Activated effector memory CD4-positive, alpha-beta T cell treated with Interleukin-2 at 50 U/mL for 16 hours (primary cell): ENCODE results near the gene TARDBP.
"Not testable (repeated sequence)": the region's sequence is repeated elsewhere in the genome, so short reads cannot be mapped to it uniquely, and the experiment has no call there.

Experiments
- DNase-seq: peaks from one replicate; pipeline ENCODE4 v3.0.0-alpha.2; 2020

The TARDBP gene

GRCh38 chr1:10996100-10996499 lies 16.4 kb upstream of the TARDBP start:
- DNase-seq = no peak

DNA sequence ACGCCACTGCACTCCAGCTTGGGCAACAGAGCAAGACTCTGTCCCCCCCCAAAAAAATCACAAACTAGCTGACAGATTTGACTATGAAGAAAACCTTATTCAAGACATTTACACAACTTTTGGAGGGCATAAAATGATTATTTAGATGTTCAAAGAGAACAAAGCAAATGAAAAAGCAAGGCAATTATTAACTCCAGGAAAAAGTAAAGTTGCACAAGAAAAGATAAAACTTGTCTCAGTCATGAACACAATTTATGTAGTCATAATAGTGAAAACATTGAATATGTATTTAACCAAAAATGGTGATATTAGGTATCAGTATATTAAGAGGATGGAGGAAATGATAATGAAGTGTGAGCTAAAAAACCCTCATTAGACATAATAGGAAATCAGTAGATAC lies 11.9 kb upstream of the TARDBP start:
- DNase-seq = no peak

DNA sequence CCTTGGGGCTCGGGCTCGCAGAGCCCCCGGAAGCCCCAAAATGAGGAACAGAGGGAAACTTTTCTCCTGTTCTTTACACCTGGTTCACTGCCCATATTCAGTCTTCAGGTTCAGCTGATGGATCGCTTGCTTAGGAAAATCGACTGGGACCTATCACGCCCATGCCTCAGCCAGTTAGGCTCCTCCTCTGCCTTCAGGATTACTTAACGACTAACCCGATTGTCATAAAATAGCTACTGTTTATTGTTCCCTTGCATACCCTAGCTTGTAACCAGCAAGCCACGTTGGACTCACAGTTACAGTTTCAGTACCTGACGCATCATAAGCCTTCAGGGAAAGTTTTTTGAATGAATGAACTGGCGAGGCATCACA lies 692 bp downstream of the TARDBP start:
- no peak for DNase-seq

GRCh38 chr1:11019358-11019757 lies 6.9 kb downstream of the TARDBP start:
- not testable (repeated sequence) for DNase-seq

GRCh38 chr1:11019971-11020370 lies 7.5 kb downstream of the TARDBP start:
- no peak for DNase-seq

DNA sequence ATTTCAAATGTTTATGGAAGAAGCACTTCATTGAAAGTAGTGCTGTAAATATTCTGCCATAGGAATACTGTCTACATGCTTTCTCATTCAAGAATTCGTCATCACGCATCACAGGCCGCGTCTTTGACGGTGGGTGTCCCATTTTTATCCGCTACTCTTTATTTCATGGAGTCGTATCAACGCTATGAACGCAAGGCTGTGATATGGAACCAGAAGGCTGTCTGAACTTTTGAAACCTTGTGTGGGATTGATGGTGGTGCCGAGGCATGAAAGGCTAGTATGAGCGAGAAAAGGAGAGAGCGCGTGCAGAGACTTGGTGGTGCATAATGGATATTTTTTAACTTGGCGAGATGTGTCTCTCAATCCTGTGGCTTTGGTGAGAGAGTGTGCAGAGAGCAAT lies 10.7 kb downstream of the TARDBP start:
- DNase-seq = no peak

DNA sequence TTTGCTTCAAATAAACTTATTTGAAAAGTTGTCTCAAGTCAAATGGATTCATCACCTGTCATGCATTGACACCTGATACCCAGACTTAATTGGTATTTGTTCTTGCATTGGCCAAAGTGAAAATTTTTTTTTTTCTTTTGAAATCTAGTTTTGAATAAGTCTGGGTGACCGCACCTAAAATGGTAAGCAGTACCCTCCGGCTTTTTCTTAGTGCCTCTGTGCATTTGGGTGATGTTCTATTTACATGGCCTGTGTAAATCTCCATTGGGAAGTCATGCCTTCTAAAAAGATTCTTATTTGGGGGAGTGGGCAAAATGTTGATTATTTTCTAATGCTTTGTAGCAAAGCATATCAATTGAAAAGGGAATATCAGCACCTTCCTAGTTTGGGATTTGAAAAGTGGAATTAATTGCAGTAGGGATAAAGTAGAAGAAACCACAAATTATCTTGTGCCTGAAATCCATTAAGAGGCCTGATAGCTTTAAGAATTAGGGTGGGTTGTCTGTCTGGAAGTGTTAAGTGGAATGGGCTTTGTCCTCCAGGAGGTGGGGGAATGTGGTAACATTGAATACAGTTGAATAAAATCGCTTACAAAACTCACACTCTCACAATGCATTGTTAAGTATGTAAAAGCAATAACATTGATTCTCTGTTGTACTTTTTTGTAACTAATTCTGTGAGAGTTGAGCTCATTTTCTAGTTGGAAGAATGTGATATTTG lies 11.9 kb downstream of the TARDBP start:
- DNase-seq = no peak

- DNase-seq = no peak
Measured at GRCh38 chr1:11024874-11025203, 12.4 kb downstream of the TARDBP start.

- DNase-seq = no peak
Measured at GRCh38 chr1:11025618-11026017, 13.2 kb downstream of the TARDBP start.

GRCh38 chr1:11026052-11026451 lies 13.6 kb downstream of the TARDBP start:
- DNase-seq = no peak

GRCh38 chr1:11026903-11027302 lies 14.4 kb downstream of the TARDBP start:
- no peak for DNase-seq

GRCh38 chr1:11027316-11027715 lies 14.9 kb downstream of the TARDBP start:
- no peak for DNase-seq

DNA sequence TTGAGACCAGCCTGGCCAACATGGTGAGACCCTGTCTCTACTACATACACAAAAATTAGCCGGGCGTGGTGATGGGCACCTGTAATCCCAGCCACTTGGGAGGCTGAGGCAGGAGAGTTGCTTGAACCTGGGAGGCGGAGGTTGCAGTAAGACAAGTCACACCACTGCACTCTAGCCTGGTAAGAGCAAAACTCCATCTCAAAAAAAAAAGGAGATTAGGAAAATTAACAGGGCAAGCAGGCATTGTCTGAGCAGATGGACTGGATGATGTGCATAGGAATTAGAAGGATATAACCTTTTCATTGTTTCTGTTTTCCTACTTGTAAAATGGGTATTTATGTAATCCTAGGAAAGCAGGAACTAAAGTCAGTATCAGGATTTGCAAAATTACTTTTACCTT lies 15.6 kb downstream of the TARDBP start:
- no peak for DNase-seq

DNA sequence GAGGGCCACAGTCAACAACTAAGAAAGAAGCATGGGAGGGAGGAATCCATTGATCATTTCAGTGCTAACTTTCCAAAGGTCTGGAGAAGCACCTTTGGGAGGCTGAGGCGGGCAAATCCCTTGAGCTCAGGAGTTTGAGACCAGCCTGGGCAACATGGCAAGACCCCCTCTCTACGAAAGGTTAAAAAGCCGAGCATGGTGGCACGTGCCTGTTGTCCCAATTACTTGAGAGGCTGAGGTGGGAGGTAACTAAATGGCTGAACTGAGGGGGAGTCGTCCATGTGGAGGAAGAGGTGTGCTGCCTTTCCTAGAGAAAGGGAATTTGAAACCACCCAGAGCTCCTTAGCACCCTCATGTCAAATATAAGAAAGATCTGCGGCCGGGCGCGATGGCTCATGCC lies 18.4 kb downstream of the TARDBP start:
- DNase-seq = no peak

- DNase-seq = no peak
Measured at GRCh38 chr1:11031624-11032262, 19.3 kb downstream of the TARDBP start.

DNA sequence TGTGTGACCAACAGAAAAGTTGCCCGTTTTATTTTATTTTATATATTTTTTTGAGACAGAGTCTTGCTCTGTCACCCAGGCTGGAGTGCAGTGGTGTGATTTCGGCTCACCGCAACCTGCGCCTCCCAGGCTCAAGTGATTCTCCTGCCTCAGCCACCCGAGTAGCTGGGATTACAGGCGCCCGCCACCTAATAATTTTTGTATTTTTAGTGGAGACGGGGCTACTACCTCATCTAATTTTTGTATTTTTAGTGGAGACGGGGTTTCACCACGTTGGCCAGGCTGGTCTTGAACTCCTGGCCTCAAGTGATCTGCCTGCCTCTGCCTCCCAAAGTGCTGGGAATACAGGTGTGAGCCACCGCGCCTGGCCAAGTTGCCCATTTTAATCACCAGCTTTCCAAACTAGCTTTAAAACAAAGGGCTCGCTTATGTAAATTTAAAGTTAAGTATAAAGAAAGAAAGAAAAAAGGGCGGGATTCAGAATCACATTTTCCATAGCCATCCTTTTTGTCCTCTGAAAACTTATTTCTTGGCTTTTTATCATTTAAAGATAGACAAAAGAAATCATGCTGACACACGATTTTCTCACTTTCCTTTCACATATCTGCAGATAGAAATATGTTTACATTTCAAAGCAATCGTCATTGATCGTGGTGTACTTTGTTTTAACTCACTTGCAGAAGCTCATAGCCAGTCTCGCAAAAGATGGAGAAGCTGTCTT lies 24.7 kb downstream of the TARDBP start:
- DNase-seq = not testable (repeated sequence)

DNA sequence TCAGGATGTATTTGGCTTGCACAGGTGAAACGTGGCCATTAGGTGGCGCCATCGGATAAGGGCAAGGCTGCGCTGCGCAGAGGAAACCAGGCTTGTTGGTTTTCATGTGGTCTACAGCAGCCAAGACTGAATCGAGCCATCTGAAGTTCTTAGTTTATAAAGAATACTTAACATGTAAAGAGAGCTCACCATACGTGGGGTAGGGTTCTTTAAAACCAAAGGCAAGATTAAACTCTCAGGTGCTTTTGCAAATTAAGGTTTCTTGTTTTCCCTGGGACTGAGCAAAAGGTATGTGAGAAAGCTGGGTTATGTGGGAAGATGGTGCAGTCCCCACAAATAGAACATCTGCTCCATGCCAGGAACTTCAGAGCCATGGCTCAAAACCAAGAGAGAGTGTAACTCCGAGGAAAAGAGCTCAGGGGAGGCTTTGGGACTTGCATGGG lies 25.3 kb downstream of the TARDBP start:
- peak; percentile 77 for DNase-seq

GRCh38 chr1:11039351-11040104 lies 27.1 kb downstream of the TARDBP start:
- DNase-seq = no peak

DNA sequence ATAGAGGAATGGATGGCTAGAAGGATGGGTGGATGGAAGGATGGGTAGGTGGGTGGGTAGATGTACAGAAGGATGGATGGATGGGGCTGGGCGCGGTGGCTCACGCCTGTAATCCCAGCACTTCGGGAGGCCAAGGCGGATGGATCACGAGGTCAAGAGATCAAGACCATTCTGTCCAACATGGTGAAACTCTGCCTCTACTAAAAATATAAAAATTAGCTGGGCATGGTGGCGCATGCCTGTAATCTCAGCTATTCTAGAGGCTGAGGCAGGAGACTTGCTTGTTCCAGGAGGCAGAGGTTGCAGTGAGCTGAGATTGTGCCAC lies 27.6 kb downstream of the TARDBP start:
- DNase-seq = not testable (repeated sequence)

GRCh38 chr1:11041048-11041447 lies 28.6 kb downstream of the TARDBP start:
- no peak for DNase-seq

DNA sequence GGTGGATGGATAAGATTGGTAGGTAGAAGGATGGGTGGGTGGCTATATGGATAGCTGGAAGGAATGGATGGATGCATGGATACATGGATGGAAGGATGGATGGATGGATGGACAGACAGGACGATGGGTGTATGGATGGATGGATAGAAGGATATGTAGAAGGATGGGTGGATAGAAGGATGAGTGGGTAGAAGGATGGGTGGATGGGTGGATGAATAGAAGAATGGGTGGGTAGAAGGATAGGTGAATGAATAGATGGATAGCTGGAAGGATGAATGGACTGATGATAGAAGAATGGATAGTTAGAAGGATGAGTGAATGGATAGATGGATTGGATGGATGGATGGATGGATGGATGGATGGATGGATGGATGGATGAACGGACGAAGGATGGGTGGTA lies 29.6 kb downstream of the TARDBP start:
- DNase-seq = no peak

DNA sequence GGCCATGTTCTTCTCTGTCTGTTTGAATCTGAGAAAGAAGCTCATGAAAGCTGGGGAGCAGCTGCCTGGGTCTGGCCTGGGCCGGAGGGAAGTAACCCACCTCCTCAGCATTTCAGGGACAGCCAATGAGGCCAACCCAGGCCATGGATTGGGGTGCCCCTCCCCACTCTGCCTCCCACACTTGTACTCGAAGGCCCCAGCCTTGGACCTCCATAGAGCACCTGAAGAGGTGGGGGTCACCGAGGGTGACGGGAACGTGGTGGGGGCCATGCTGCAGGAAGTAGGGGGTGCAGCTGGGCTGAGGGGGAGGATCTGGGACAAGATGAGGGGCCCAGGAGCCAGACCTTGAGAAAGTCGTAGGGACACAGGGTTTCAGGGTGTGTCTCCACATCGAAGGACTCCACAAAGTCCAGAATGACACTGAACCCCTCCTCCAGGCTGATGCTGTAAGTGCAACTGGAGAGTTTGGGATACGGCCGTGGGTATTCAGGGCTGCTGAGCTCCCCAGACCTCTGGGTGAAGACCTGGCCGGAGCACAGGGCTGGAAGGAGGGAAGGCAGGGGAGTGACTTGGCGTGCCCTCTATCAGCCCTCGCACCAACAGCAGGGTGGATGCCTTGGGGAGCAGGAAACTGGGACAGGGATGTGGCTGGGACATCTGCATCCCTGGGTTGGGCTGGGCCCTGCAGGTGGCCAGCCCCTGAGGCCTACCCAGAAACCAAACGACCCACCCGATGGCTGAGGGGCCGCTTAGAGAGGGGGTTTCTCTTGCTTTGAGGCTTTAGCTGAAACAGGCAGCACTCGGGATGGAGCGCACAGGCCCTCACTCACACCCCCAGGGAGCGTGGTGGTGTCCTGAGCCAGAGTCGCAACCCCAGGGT lies 30.8 kb downstream of the TARDBP start:
- no peak for DNase-seq
